Measurements from ENCODE around the gene FBXO15.

FBXO15 gene

DNA sequence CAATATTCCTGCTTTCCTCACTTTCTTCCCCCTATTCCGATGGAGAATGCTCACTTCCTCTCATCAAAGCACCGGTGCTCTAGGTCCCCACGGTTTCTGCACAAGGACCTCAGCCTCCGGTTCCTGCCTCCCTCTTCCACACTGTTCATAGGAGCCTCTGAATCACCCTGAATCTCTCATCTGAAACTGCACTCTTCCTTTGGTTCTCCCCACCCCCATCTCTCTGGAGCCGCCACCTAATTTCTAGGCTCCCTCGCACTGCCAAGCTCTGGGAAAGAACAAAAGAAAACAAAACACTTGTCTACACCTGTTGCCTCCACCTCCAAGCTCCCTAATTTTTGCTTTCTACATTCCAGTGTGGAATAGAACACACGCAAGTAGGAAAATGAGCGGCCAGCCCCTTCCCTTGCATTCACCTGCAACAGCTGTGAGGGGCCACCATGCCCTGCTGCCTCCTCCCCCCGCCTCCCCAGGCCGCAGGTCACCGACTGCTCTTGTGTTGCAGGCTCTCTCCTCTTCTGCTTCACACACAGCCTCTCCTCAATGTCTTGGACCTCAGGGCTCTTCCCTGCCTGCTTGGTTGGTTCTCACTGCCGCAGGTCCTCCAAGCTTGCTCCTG lies 9.6 kb downstream of the FBXO15 start:
- H3K27ac ChIP-seq (ENCODE audit: low read depth, low read length) = no peak overlapping the region
- H3K27me3 ChIP-seq (ENCODE audit: control insufficient read depth in 1 of 2, insufficient read depth in 2 of 2, low read length in 2 of 2) = no peaks in the 10 kb centered on the region
- H3K36me3 ChIP-seq (ENCODE audit: insufficient read depth, low read length) = no peaks in the 10 kb centered on the region
- no peaks in the 10 kb centered on the region for H3K9me3 ChIP-seq (ENCODE audit: low read length)
- H3K4me3 ChIP-seq (ENCODE audit: low read depth in 1 of 2, low read length in 2 of 2) = no peak overlapping the region
- H3K9ac ChIP-seq (ENCODE audit: low read length) = no peak overlapping the region
- no peaks in the 10 kb centered on the region for H3K4me1 ChIP-seq (ENCODE audit: insufficient read depth, low read length)

GRCh38 chr18:74132201-74132600 lies 15.4 kb downstream of the FBXO15 start:
- no peaks in the 10 kb centered on the region for H3K36me3 ChIP-seq (ENCODE audit: insufficient read depth, low read length)
- H3K27ac ChIP-seq (ENCODE audit: low read depth, low read length) = no peak overlapping the region
- no peak overlapping the region for H3K9ac ChIP-seq (ENCODE audit: low read length)
- no peaks in the 10 kb centered on the region for H3K27me3 ChIP-seq (ENCODE audit: control insufficient read depth in 1 of 2, insufficient read depth in 2 of 2, low read length in 2 of 2)
- H3K4me1 ChIP-seq (ENCODE audit: insufficient read depth, low read length) = peaks cover 6% of the 10 kb centered on the region
- no peak overlapping the region for H3K4me3 ChIP-seq (ENCODE audit: low read depth in 1 of 2, low read length in 2 of 2)
- H3K9me3 ChIP-seq (ENCODE audit: low read length) = no peaks in the 10 kb centered on the region

DNA sequence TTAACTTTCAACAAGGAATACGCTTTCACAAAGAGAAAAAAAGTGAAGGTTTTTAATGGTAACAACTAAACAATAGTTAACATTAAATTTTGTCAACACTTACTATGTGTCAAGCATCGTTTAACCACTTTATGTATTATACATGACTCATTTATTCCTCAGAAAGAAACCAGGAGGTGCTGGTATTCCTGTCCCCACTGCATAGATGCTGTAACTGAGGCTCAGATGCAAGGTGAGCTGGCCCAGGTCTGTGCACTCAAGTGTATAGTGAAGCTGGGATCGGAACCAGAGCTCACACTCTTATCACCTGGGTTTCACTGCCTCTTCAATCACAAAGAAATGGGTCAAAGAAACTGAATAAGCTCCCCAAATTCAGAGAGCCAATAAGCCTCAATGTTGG lies 16.5 kb downstream of the FBXO15 start:
- Histone ChIP-seq H3K27me3 (ENCODE audit: control insufficient read depth in 1 of 2, insufficient read depth in 2 of 2, low read length in 2 of 2) (no peaks in the 10 kb centered on the region), H3K9ac (ENCODE audit: low read length) (no peak overlapping the region), H3K4me3 (ENCODE audit: low read depth in 1 of 2, low read length in 2 of 2) (no peak overlapping the region), H3K9me3 (ENCODE audit: low read length) (no peaks in the 10 kb centered on the region), H3K27ac (ENCODE audit: low read depth, low read length) (no peak overlapping the region), H3K4me1 (ENCODE audit: insufficient read depth, low read length) (peaks cover 6% of the 10 kb centered on the region), H3K36me3 (ENCODE audit: insufficient read depth, low read length) (no peaks in the 10 kb centered on the region)

- Histone ChIP-seq H3K4me3 (ENCODE audit: low read depth in 1 of 2, low read length in 2 of 2) (no peak overlapping the region), H3K27me3 (ENCODE audit: control insufficient read depth in 1 of 2, insufficient read depth in 2 of 2, low read length in 2 of 2) (no peaks in the 10 kb centered on the region), H3K27ac (ENCODE audit: low read depth, low read length) (no peak overlapping the region), H3K9ac (ENCODE audit: low read length) (no peak overlapping the region), H3K9me3 (ENCODE audit: low read length) (no peaks in the 10 kb centered on the region), H3K36me3 (ENCODE audit: insufficient read depth, low read length) (no peaks in the 10 kb centered on the region), H3K4me1 (ENCODE audit: insufficient read depth, low read length) (peaks cover 6% of the 10 kb centered on the region)
Measured at GRCh38 chr18:74128159-74128558, 19.5 kb downstream of the FBXO15 start.

GRCh38 chr18:74126684-74127655 lies 20.7 kb downstream of the FBXO15 start:
- H3K4me3 ChIP-seq (ENCODE audit: low read depth in 1 of 2, low read length in 2 of 2) = no peak overlapping the region
- H3K9ac ChIP-seq (ENCODE audit: low read length) = no peak overlapping the region
- H3K27ac ChIP-seq (ENCODE audit: low read depth, low read length) = no peak overlapping the region
- no peaks in the 10 kb centered on the region for H3K27me3 ChIP-seq (ENCODE audit: control insufficient read depth in 1 of 2, insufficient read depth in 2 of 2, low read length in 2 of 2)
- no peaks in the 10 kb centered on the region for H3K9me3 ChIP-seq (ENCODE audit: low read length)
- H3K36me3 ChIP-seq (ENCODE audit: insufficient read depth, low read length) = no peaks in the 10 kb centered on the region
- peaks cover 1% of the 10 kb centered on the region for H3K4me1 ChIP-seq (ENCODE audit: insufficient read depth, low read length)

DNA sequence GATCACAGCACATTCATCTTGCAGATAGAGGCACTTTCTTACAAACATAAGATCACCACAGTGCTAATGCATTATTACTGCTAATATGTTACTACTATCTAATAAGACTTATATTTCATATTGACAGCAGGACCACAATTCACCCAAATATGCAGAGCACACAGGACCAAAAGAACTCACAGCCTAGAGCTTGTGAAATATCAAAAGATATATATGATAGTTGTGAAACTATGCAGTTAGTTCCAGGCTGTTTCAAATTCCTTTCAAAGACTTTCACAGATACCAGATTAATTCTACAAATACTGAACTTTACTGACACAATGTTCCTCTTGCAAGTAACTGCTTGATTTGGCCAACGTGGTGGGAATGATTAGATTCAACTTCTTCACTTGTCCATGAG lies 23.0 kb downstream of the FBXO15 start:
- no peak overlapping the region for H3K9ac ChIP-seq (ENCODE audit: low read length)
- no peaks in the 10 kb centered on the region for H3K27me3 ChIP-seq (ENCODE audit: control insufficient read depth in 1 of 2, insufficient read depth in 2 of 2, low read length in 2 of 2)
- no peak overlapping the region for H3K27ac ChIP-seq (ENCODE audit: low read depth, low read length)
- H3K4me3 ChIP-seq (ENCODE audit: low read depth in 1 of 2, low read length in 2 of 2) = no peak overlapping the region
- no peaks in the 10 kb centered on the region for H3K9me3 ChIP-seq (ENCODE audit: low read length)
- H3K36me3 ChIP-seq (ENCODE audit: insufficient read depth, low read length) = no peaks in the 10 kb centered on the region
- H3K4me1 ChIP-seq (ENCODE audit: insufficient read depth, low read length) = no peaks in the 10 kb centered on the region

DNA sequence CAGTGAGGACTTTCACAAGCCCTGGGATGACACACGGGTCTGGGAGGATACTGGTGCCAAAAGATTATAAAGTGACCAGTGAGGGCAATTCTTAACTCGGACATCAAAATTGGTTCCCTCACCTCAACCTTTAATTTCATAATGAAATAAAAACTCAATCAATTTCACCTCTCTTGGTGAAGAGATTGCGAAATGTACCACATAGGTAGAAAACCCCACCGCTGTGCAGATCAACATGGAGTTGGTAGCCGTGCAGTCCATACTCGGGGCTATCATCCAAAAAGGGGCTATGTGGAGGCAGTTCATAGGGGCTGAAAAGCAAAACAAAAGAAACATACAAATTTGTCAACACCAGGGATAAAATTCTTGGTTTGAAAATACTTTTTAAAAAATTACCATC lies 24.4 kb downstream of the FBXO15 start:
- H3K27me3 ChIP-seq (ENCODE audit: control insufficient read depth in 1 of 2, insufficient read depth in 2 of 2, low read length in 2 of 2) = peaks cover 0 to 4% of the 10 kb centered on the region in 2 donors
- H3K27ac ChIP-seq (ENCODE audit: low read depth, low read length) = no peak overlapping the region
- no peaks in the 10 kb centered on the region for H3K9me3 ChIP-seq (ENCODE audit: low read length)
- H3K4me1 ChIP-seq (ENCODE audit: insufficient read depth, low read length) = no peaks in the 10 kb centered on the region
- no peaks in the 10 kb centered on the region for H3K36me3 ChIP-seq (ENCODE audit: insufficient read depth, low read length)
- no peak overlapping the region for H3K4me3 ChIP-seq (ENCODE audit: low read depth in 1 of 2, low read length in 2 of 2)
- H3K9ac ChIP-seq (ENCODE audit: low read length) = no peak overlapping the region

GRCh38 chr18:74116633-74117554 lies 30.7 kb downstream of the FBXO15 start:
- Histone ChIP-seq H3K27ac (ENCODE audit: low read depth, low read length) (no peak overlapping the region), H3K27me3 (ENCODE audit: control insufficient read depth in 1 of 2, insufficient read depth in 2 of 2, low read length in 2 of 2) (peaks cover 0 to 4% of the 10 kb centered on the region in 2 donors), H3K36me3 (ENCODE audit: insufficient read depth, low read length) (no peaks in the 10 kb centered on the region), H3K4me3 (ENCODE audit: low read depth in 1 of 2, low read length in 2 of 2) (no peak overlapping the region), H3K9me3 (ENCODE audit: low read length) (no peaks in the 10 kb centered on the region), H3K4me1 (ENCODE audit: insufficient read depth, low read length) (no peaks in the 10 kb centered on the region), H3K9ac (ENCODE audit: low read length) (no peak overlapping the region)

DNA sequence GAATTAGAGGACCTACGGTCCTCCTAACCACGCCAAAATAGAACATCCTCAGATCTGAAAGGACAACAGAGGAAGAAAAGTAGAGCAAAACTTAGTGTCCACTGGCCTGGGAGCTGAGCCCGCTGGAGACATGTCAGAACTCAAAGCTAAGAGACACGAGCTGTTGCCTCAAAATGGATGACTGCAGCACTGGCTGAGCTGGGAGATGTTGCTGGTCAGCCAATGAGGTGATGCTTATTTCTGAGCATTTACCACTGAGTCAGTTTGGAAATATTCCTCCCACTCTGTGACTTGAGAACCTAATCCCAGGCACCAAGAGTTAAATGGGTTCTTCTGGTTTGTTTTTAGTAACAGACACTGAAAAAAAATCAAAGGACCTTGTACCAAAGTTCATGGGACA lies 32.6 kb downstream of the FBXO15 start:
- no peaks in the 10 kb centered on the region for H3K36me3 ChIP-seq (ENCODE audit: insufficient read depth, low read length)
- no peaks in the 10 kb centered on the region for H3K9me3 ChIP-seq (ENCODE audit: low read length)
- H3K4me3 ChIP-seq (ENCODE audit: low read depth in 1 of 2, low read length in 2 of 2) = no peak overlapping the region
- no peaks in the 10 kb centered on the region for H3K4me1 ChIP-seq (ENCODE audit: insufficient read depth, low read length)
- H3K27ac ChIP-seq (ENCODE audit: low read depth, low read length) = no peak overlapping the region
- H3K27me3 ChIP-seq (ENCODE audit: control insufficient read depth in 1 of 2, insufficient read depth in 2 of 2, low read length in 2 of 2) = peaks cover 0 to 4% of the 10 kb centered on the region in 2 donors
- H3K9ac ChIP-seq (ENCODE audit: low read length) = no peak overlapping the region

- H3K36me3 ChIP-seq (ENCODE audit: insufficient read depth, low read length) = no peaks in the 10 kb centered on the region
- no peak overlapping the region for H3K9ac ChIP-seq (ENCODE audit: low read length)
- no peaks in the 10 kb centered on the region for H3K9me3 ChIP-seq (ENCODE audit: low read length)
Measured at GRCh38 chr18:74114116-74114515, 33.5 kb downstream of the FBXO15 start.

GRCh38 chr18:74113711-74114110 lies 33.9 kb downstream of the FBXO15 start:
- Histone ChIP-seq H3K9ac (ENCODE audit: low read length) (no peak overlapping the region), H3K4me3 (ENCODE audit: low read depth in 1 of 2, low read length in 2 of 2) (no peak overlapping the region), H3K36me3 (ENCODE audit: insufficient read depth, low read length) (no peaks in the 10 kb centered on the region), H3K27ac (ENCODE audit: low read depth, low read length) (no peak overlapping the region), H3K27me3 (ENCODE audit: control insufficient read depth in 1 of 2, insufficient read depth in 2 of 2, low read length in 2 of 2) (peaks cover 0 to under 1% of the 10 kb centered on the region in 2 donors), H3K9me3 (ENCODE audit: low read length) (no peaks in the 10 kb centered on the region), H3K4me1 (ENCODE audit: insufficient read depth, low read length) (no peaks in the 10 kb centered on the region)

More at GRCh38 chr18:74114116-74114515, 33.5 kb downstream of the FBXO15 start:
- no peak overlapping the region for H3K27ac ChIP-seq (ENCODE audit: low read depth, low read length)
- H3K4me3 ChIP-seq (ENCODE audit: low read depth in 1 of 2, low read length in 2 of 2) = no peak overlapping the region
- H3K27me3 ChIP-seq (ENCODE audit: control insufficient read depth in 1 of 2, insufficient read depth in 2 of 2, low read length in 2 of 2) = peaks cover 0 to 4% of the 10 kb centered on the region in 2 donors
- no peaks in the 10 kb centered on the region for H3K4me1 ChIP-seq (ENCODE audit: insufficient read depth, low read length)
